HepG2 (cell line): ENCODE data around the gene PDE9A. TPM values are rescaled to one million over a fixed set of nuclear protein-coding genes. Genes with fewer than 3 reads are reported as not detected.

ENCODE experiments used
- KDM5A ChIP-seq: fragments of 200-600 bp; sonication (generic); IDR thresholded peaks from 2 replicates; pipeline ENCODE4 v1.7.0; 2018; ENCODE audit warnings: antibody characterized with exemption, mild to moderate bottlenecking, low read length, borderline replicate concordance
- RBAK ChIP-seq: sonication (generic); formaldehyde crosslinking; IDR thresholded peaks from 2 replicates; pipeline ENCODE4 v1.5.1; 2020; ENCODE audit warnings: mild to moderate bottlenecking, missing genetic modification reagents
- WIZ ChIP-seq: sonication (generic); formaldehyde crosslinking; IDR thresholded peaks from 2 replicates; pipeline ENCODE4 v1.5.1; 2020; ENCODE audit warnings: mild to moderate bottlenecking, missing genetic modification reagents
- ZHX2 ChIP-seq, 2 experiments: sonication (generic) in 1 of 2; formaldehyde crosslinking in 1 of 2; IDR thresholded peaks; 2 replicates each; pipeline versions ENCODE4 v1.6.1 to v1.9.0; 2014 to 2022; ENCODE audit warnings: antibody characterized with exemption in 1 of 2, borderline replicate concordance in 1 of 2, inconsistent platforms in 1 of 2, low read depth in 1 of 2, missing genetic modification reagents in 1 of 2
- ZNF768 ChIP-seq: sonication (generic); formaldehyde crosslinking; IDR thresholded peaks from 2 replicates; pipeline ENCODE4 v1.4.0; 2020; ENCODE audit warnings: missing genetic modification reagents
- polyA plus RNA-seq, 8 experiments: library from polyadenylated mRNA; depleted of rRNA in 3 of 8; stranded (reverse) in 7 of 8; unstranded in 1 of 8; fragments of >200 nt; fragmentation: Illumina TruSeq in 4 of 8; extraction: Trizol in 4 of 8; gene quantifications; 2 replicates each; pipeline versions ENCODE4 v1.2.1 to v1.2.3, GENCODE V29; 2011 to 2016; ENCODE audit warnings: low read depth in 4 of 8, missing spikeins in 1 of 8, mixed read lengths in 1 of 8; ENCODE audit not compliant: insufficient read depth in 1 of 8
- total RNA-seq, 5 experiments: library from RNA; depleted of rRNA; stranded (reverse); fragments of >200 nt; fragmentation: Illumina TruSeq; extraction: Trizol; gene quantifications; 2 replicates each; pipeline ENCODE4 v1.2.3, GENCODE V29; 2016; ENCODE audit warnings: low read depth in 1 of 5
- TF ChIP-seq, protein P1 (sequence below): sonication (generic); formaldehyde crosslinking; IDR thresholded peaks from 2 replicates; pipeline ENCODE4 v1.5.1; 2020; ENCODE audit warnings: missing genetic modification reagents, mild to moderate bottlenecking, borderline replicate concordance

The PDE9A gene
- total and polyA plus RNA-seq, 2 of the 13 experiments (the other 11 are each of a cell fraction or from before 2014, with no cell fraction given): 4.6 to 19.7 TPM

GRCh38 chr21:42681296-42682206, 28.1 kb downstream of the PDE9A start (continued):
- TF ChIP-seq ZHX2 (IDR thresholded peaks at IDR 0.05; ENCODE audit: low read depth) (no peak), ZHX2 (CRISPR knock-in tag; IDR thresholded peaks at IDR 0.05; ENCODE audit: borderline replicate concordance) (no peak), RBAK (CRISPR knock-in tag) (no peak), KDM5A (no peak), ZNF768 (CRISPR knock-in tag) (no peak), WIZ (CRISPR knock-in tag) (no peak)
- TF ChIP-seq, protein P1, sequence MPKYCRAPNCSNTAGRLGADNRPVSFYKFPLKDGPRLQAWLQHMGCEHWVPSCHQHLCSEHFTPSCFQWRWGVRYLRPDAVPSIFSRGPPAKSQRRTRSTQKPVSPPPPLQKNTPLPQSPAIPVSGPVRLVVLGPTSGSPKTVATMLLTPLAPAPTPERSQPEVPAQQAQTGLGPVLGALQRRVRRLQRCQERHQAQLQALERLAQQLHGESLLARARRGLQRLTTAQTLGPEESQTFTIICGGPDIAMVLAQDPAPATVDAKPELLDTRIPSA (CRISPR knock-in tag): no peak
